HG03175 (cell line): Measurements from ENCODE around the gene RETREG1.

Experiments used
- ATAC-seq: cut with Tn5 transposase; IDR thresholded peaks from one replicate; pipeline ENCODE4 v1.9.1; 2021; ENCODE audit warnings: mild to moderate bottlenecking, moderate library complexity; ENCODE audit not compliant: unreplicated experiment

Gene RETREG1

GRCh38 chr5:16534280-16534679, 82.5 kb downstream of the RETREG1 start:
- ATAC-seq = no peak

- no peak for ATAC-seq
These were observed 85.6 kb downstream of the RETREG1 start for GRCh38 chr5:16531063-16531648.

GRCh38 chr5:16529306-16529705, 87.5 kb downstream of the RETREG1 start:
- ATAC-seq = no peak

- no peak for ATAC-seq
These were observed 88.3 kb downstream of the RETREG1 start for GRCh38 chr5:16528382-16529110.

GRCh38 chr5:16525651-16526050, 91.1 kb downstream of the RETREG1 start:
- no peak for ATAC-seq

- no peak for ATAC-seq
These were observed 92.5 kb downstream of the RETREG1 start for GRCh38 chr5:16524286-16524685.

- ATAC-seq = no peak
These were observed 95.0 kb downstream of the RETREG1 start for GRCh38 chr5:16521521-16522483.

- ATAC-seq = no peak
These were observed 96.0 kb downstream of the RETREG1 start for GRCh38 chr5:16520841-16521240.

GRCh38 chr5:16519435-16519834, 97.4 kb downstream of the RETREG1 start:
- ATAC-seq = no peak

- no peak for ATAC-seq
These were observed 98.2 kb downstream of the RETREG1 start for GRCh38 chr5:16518606-16519005.

- no peak for ATAC-seq
These were observed 101.3 kb downstream of the RETREG1 start for GRCh38 chr5:16515532-16515931.

- ATAC-seq = no peak
These were observed 106.7 kb downstream of the RETREG1 start for GRCh38 chr5:16510098-16510497.

GRCh38 chr5:16508730-16509531, 107.9 kb downstream of the RETREG1 start:
- ATAC-seq = no peak

- no peak for ATAC-seq
These were observed 109.1 kb downstream of the RETREG1 start for GRCh38 chr5:16507716-16508115.

GRCh38 chr5:16505904-16506303, 110.9 kb downstream of the RETREG1 start:
- ATAC-seq = no peak

- no peak for ATAC-seq
These were observed 111.5 kb downstream of the RETREG1 start for GRCh38 chr5:16505140-16505891.

- no peak for ATAC-seq
These were observed 112.2 kb downstream of the RETREG1 start for GRCh38 chr5:16504571-16504970.

- no peak for ATAC-seq
These were observed 113.9 kb downstream of the RETREG1 start for GRCh38 chr5:16502866-16503265.

GRCh38 chr5:16500024-16500423, 116.8 kb downstream of the RETREG1 start:
- ATAC-seq = no peak

GRCh38 chr5:16497546-16497945, 119.3 kb downstream of the RETREG1 start:
- ATAC-seq = no peak
